ENCODE measurements around the gene TM4SF4.

DNA sequence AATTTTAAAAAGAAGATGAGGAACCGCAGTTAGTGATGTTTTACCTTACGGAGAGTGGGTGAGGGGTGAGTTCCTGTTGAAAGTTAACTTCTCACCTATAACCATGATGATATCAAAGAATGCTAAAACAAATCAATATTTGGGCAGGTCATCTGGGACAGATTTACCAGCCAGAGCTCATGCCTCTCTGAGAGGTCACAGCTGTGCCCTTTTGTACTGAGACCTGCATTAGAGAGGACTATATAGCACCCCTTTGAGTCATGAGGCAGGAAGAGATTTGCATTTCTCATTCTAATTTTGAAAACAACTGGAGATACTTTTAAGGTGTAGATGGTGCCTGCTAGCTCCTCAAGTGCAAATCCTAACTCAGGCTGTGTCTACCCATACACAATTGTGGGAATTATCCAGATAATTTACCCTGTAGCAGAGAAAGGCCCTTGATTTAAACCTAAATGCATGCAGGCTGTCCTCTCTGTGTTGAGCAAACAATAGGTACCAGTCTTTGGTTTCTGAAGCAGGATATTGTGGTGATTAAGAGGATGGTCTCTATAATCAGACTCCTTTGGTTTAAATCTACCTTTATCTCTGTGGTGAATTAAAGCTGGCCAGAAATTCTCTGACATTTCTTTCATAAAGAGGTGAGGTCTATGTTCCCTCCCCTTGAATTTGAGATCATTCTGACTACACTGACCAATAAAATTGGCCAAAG, 5.8 kb upstream of the TM4SF4 start:
- no peak for TF ChIP-seq SMC3 (conservative IDR thresholded peaks at IDR 0.05; ENCODE audit: poor library complexity)
- TF ChIP-seq TAF1 (IDR thresholded peaks at IDR 0.05; ENCODE audit: low read depth) = no peak
- TF ChIP-seq, protein P1, sequence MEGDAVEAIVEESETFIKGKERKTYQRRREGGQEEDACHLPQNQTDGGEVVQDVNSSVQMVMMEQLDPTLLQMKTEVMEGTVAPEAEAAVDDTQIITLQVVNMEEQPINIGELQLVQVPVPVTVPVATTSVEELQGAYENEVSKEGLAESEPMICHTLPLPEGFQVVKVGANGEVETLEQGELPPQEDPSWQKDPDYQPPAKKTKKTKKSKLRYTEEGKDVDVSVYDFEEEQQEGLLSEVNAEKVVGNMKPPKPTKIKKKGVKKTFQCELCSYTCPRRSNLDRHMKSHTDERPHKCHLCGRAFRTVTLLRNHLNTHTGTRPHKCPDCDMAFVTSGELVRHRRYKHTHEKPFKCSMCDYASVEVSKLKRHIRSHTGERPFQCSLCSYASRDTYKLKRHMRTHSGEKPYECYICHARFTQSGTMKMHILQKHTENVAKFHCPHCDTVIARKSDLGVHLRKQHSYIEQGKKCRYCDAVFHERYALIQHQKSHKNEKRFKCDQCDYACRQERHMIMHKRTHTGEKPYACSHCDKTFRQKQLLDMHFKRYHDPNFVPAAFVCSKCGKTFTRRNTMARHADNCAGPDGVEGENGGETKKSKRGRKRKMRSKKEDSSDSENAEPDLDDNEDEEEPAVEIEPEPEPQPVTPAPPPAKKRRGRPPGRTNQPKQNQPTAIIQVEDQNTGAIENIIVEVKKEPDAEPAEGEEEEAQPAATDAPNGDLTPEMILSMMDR (IDR thresholded peaks at IDR 0.05; ENCODE audit: poor library complexity, severe bottlenecking) = no peak
- TF ChIP-seq, protein P2, sequence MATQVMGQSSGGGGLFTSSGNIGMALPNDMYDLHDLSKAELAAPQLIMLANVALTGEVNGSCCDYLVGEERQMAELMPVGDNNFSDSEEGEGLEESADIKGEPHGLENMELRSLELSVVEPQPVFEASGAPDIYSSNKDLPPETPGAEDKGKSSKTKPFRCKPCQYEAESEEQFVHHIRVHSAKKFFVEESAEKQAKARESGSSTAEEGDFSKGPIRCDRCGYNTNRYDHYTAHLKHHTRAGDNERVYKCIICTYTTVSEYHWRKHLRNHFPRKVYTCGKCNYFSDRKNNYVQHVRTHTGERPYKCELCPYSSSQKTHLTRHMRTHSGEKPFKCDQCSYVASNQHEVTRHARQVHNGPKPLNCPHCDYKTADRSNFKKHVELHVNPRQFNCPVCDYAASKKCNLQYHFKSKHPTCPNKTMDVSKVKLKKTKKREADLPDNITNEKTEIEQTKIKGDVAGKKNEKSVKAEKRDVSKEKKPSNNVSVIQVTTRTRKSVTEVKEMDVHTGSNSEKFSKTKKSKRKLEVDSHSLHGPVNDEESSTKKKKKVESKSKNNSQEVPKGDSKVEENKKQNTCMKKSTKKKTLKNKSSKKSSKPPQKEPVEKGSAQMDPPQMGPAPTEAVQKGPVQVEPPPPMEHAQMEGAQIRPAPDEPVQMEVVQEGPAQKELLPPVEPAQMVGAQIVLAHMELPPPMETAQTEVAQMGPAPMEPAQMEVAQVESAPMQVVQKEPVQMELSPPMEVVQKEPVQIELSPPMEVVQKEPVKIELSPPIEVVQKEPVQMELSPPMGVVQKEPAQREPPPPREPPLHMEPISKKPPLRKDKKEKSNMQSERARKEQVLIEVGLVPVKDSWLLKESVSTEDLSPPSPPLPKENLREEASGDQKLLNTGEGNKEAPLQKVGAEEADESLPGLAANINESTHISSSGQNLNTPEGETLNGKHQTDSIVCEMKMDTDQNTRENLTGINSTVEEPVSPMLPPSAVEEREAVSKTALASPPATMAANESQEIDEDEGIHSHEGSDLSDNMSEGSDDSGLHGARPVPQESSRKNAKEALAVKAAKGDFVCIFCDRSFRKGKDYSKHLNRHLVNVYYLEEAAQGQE (IDR thresholded peaks at IDR 0.05; ENCODE audit: borderline replicate concordance) = no peak
- TF ChIP-seq MXI1 (conservative IDR thresholded peaks at IDR 0.05; ENCODE audit: poor library complexity, severe bottlenecking) = no peak
- no peak for TF ChIP-seq POLR2AphosphoS5 (IDR thresholded peaks at IDR 0.05)

Data from neural cell (in vitro differentiated cells).